T-helper 2 cell treated with Interferon-gamma antibody and Interleukin-4, amounts not matched to agents 5 μg/mL and 100 μg/mL, for 36 hours (primary cell): Measurements from ENCODE around the gene KIAA1210.
"Not testable (repeated sequence)": the region's sequence is repeated elsewhere in the genome, so short reads cannot be mapped to it uniquely, and the experiment has no call there.

Source experiments
- DNase-seq: peaks from one replicate; pipeline ENCODE4 v3.0.0; 2021; ENCODE audit warnings: low spot score
- H3K27ac Mint-ChIP-seq: one replicate; pipeline ENCODE4 v1.8.0; 2021; ENCODE audit warnings: mild to moderate bottlenecking, mixed read lengths
- H3K27me3 Mint-ChIP-seq: one replicate; pipeline ENCODE4 v1.8.0; 2021; ENCODE audit warnings: low read depth, mixed read lengths
- H3K36me3 Mint-ChIP-seq: one replicate; pipeline ENCODE4 v1.8.0; 2021; ENCODE audit warnings: low read depth, mixed read lengths
- H3K4me1 Mint-ChIP-seq: one replicate; pipeline ENCODE4 v1.8.0; 2021; ENCODE audit warnings: low read depth, mixed read lengths
- H3K4me3 Mint-ChIP-seq: one replicate; pipeline ENCODE4 v1.8.0; 2022; ENCODE audit warnings: mild to moderate bottlenecking, moderate library complexity, mixed read lengths
- H3K9me3 Mint-ChIP-seq: one replicate; pipeline ENCODE4 v1.8.0; 2021; ENCODE audit warnings: mixed read lengths

Gene KIAA1210

GRCh38 chrX:119041175-119041574 lies 86.4 kb downstream of the KIAA1210 start:
- H3K9me3 Mint-ChIP-seq: no peaks in the 10 kb centered on the region
- H3K36me3 Mint-ChIP-seq: no peaks in the 10 kb centered on the region
- no peak for DNase-seq
- no peaks in the 10 kb centered on the region for H3K4me1 Mint-ChIP-seq
- H3K4me3 Mint-ChIP-seq: no peak overlapping the region
- H3K27me3 Mint-ChIP-seq: no peaks in the 10 kb centered on the region
- no peak overlapping the region for H3K27ac Mint-ChIP-seq

DNA sequence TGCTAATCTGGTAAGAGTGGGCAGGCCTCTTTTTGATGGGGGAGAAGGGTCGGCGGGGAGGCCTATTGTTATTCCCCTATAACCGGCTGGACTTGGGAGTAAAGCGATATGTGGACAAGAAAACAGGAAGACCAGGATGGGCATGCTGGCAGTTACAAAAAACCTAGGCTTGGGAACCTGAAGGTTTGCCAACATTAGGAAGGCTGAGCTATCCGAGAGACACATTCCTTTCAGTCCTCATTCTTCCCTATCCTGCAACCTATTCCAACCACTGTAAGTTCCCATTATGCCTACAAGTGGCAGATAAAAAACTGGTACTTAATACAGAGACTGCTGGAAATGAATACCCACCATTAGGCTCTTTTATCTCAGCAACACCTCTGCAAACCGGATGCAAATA lies 87.2 kb downstream of the KIAA1210 start:
- no peaks in the 10 kb centered on the region for H3K4me1 Mint-ChIP-seq
- H3K27me3 Mint-ChIP-seq: no peaks in the 10 kb centered on the region
- no peak overlapping the region for H3K27ac Mint-ChIP-seq
- DNase-seq: no peak
- no peaks in the 10 kb centered on the region for H3K36me3 Mint-ChIP-seq
- H3K4me3 Mint-ChIP-seq: no peak overlapping the region
- no peaks in the 10 kb centered on the region for H3K9me3 Mint-ChIP-seq

DNA sequence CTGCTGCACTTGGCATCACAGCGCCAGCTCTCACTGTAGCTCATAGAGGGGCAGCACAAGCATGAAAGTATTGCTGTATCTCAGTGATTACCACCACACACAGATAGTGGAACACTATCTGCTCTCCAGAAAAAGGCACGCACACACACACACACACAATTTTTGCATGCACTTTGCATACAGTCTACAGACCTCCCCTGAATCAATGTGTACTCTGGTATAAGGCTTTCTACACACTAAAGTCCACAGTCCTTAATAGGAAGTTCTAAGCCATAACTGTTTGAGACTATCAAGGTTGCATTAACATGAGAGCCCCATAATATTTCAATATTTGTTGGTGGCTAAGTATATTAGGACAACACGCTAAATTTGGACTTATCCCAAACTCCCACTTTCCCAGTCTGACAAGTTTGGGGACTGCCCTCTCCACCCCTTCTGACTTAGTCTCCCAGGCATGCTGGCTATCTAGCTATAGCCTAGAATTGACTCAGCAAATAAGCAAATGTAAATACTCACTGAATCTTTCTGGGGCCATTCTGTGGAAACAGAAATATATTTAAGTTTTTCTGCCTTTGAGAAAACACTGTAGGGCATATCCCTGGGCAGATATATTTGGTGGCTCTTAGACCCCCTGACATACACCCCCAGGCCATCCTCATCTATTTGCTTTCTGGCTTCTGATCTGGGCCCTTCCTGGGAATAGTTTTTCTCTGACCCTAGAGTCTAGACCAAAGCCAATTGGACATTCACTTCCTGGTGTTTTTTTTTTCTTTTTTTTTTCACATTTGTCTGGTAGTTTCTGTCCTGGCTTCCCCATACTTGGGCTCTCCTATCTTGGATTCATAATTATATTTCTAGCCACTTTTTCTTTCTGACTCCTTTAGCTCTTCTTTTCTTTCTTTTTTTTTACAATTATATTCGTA lies 91.2 kb downstream of the KIAA1210 start:
- DNase-seq: no peak
- Mint-ChIP-seq H3K36me3 (no peaks in the 10 kb centered on the region), H3K4me3 (no peak overlapping the region), H3K27ac (no peak overlapping the region), H3K4me1 (no peaks in the 10 kb centered on the region), H3K27me3 (no peaks in the 10 kb centered on the region), H3K9me3 (no peaks in the 10 kb centered on the region)

DNA sequence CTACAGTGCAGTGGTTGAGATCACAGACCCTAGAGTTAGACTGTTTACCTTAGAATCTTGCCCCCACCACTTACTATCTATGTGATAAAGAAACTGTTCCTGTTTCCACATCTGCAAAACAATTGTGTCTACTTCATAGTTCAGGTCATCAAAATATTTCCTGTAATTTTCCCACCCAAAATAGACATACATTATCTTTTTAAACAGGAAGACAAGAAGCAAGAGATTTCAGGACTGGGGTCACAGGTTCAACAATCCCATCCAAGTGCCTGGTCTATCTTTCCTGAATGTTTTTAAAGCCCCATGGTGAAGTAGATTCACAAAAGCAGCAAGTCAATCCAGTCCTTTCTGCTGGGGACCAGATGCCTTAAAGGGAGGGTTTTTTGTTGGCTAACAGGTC lies 96.6 kb downstream of the KIAA1210 start:
- no peak overlapping the region for H3K27ac Mint-ChIP-seq
- H3K9me3 Mint-ChIP-seq: no peaks in the 10 kb centered on the region
- no peaks in the 10 kb centered on the region for H3K36me3 Mint-ChIP-seq
- no peak for DNase-seq
- H3K27me3 Mint-ChIP-seq: no peaks in the 10 kb centered on the region
- no peaks in the 10 kb centered on the region for H3K4me1 Mint-ChIP-seq
- H3K4me3 Mint-ChIP-seq: no peak overlapping the region

- not testable (repeated sequence) for H3K4me3 Mint-ChIP-seq, H3K27me3 Mint-ChIP-seq, DNase-seq, H3K4me1 Mint-ChIP-seq, H3K36me3 Mint-ChIP-seq, H3K27ac Mint-ChIP-seq, H3K9me3 Mint-ChIP-seq
These were observed 98.0 kb downstream of the KIAA1210 start for GRCh38 chrX:119029656-119030055.

GRCh38 chrX:119028733-119029330 lies 98.8 kb downstream of the KIAA1210 start:
- Mint-ChIP-seq H3K4me1 (no peaks in the 10 kb centered on the region), H3K27ac (no peak overlapping the region), H3K9me3 (no peaks in the 10 kb centered on the region), H3K4me3 (no peak overlapping the region), H3K27me3 (no peaks in the 10 kb centered on the region), H3K36me3 (no peaks in the 10 kb centered on the region)
- no peak for DNase-seq
